SJSA1 (cell line): ENCODE results near the gene SCFD2. TPM values are rescaled to one million over a fixed set of nuclear protein-coding genes. Genes with fewer than 3 reads are reported as not detected.

ENCODE experiments used
- DNase-seq, 2 experiments: peaks; one replicate each; pipeline ENCODE4 v3.0.0-alpha.2; 2015 to 2020; ENCODE audit warnings: low spot score in 2 of 2, low read depth in 1 of 2
- H3K27ac ChIP-seq: fragments of 250-450 bp; sonication (Bioruptor Pico); 2 replicates; pipeline ENCODE4 v1.5.1; 2020; ENCODE audit warnings: mild to moderate bottlenecking, moderate library complexity
- H3K27me3 ChIP-seq: fragments of 250-450 bp; sonication (Bioruptor Pico); replicated peaks from 2 replicates; pipeline ENCODE4 v1.5.1; 2020; ENCODE audit warnings: mild to moderate bottlenecking, moderate library complexity
- H3K36me3 ChIP-seq: fragments of 250-450 bp; sonication (Bioruptor Pico); 2 replicates; pipeline ENCODE4 v1.5.1; 2020; ENCODE audit warnings: mild to moderate bottlenecking
- H3K4me1 ChIP-seq: fragments of 250-450 bp; sonication (Bioruptor Pico); replicated peaks from 2 replicates; pipeline ENCODE4 v1.6.1; 2021; ENCODE audit warnings: mild to moderate bottlenecking
- H3K4me3 ChIP-seq: fragments of 250-450 bp; sonication (Bioruptor Pico); 2 replicates; pipeline ENCODE4 v1.5.1; 2020; ENCODE audit warnings: mild to moderate bottlenecking
- H3K9me3 ChIP-seq: fragments of 250-450 bp; sonication (Bioruptor Pico); replicated peaks from 2 replicates; pipeline ENCODE4 v1.5.1; 2020; ENCODE audit warnings: mild to moderate bottlenecking
- total RNA-seq: library from RNA; depleted of rRNA; stranded (reverse); fragments of >200 nt; shearing (Covaris generic); gene quantifications from 2 replicates; pipeline ENCODE4 v1.2.3, GENCODE V29; 2014

SCFD2 gene
- total RNA-seq, 1 experiment from 2014 or later = 18.5 TPM

DNA sequence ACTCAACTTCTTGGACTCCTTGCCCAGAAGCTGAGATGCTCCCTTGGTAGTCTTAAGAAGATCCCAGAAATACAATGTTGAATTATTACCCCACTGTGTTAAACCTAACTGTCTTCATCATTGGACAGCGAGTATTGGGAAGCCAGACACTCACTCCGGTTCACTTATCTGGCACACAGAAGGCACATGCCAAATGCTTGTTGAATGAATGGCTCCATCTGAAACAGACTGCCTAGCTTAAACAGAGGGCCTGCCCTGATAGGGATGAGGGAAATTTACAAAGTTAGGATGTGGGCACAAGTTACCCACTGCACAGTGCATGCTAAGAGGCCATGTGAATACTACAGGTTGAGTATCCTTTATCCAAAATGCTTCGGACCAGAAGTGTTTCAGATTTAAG is 424.4 kb downstream of the SCFD2 start:
- Histone ChIP-seq H3K27ac (no peak overlapping the region), H3K4me3 (no peak overlapping the region), H3K4me1 (peaks cover 11% of the 10 kb centered on the region), H3K36me3 (no peaks in the 10 kb centered on the region), H3K9me3 (no peaks in the 10 kb centered on the region), H3K27me3 (no peaks in the 10 kb centered on the region)
- DNase-seq = no peak

- DNase-seq = no peak
- Histone ChIP-seq H3K27me3 (no peaks in the 10 kb centered on the region), H3K36me3 (no peaks in the 10 kb centered on the region), H3K27ac (no peak overlapping the region), H3K9me3 (no peaks in the 10 kb centered on the region), H3K4me1 (peaks cover 11% of the 10 kb centered on the region), H3K4me3 (no peak overlapping the region)
Measured at GRCh38 chr4:52939739-52940138, 426.1 kb downstream of the SCFD2 start.

DNA sequence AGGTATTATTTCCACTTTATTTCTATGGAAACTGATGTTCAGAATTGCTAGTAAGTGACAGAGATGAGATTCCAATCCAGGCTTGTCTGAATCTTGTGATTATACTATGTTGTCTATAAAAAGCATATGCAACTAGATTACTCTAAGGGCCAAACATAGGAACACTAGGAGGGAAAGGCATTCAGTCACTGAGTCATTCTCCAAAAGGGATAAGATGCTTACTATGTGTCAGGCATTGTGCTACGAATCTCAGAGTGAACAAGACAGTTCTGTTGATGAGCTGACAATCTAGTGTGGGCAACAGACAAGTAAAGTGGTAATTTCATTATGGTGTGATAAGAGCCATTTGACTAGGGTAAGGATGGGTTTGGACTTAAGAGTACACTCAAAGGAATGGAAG is 426.5 kb downstream of the SCFD2 start:
- H3K9me3 ChIP-seq = no peaks in the 10 kb centered on the region
- no peak for DNase-seq
- H3K4me1 ChIP-seq = peaks cover 11% of the 10 kb centered on the region
- no peak overlapping the region for H3K27ac ChIP-seq
- H3K27me3 ChIP-seq = no peaks in the 10 kb centered on the region
- H3K4me3 ChIP-seq = no peak overlapping the region
- no peaks in the 10 kb centered on the region for H3K36me3 ChIP-seq

DNA sequence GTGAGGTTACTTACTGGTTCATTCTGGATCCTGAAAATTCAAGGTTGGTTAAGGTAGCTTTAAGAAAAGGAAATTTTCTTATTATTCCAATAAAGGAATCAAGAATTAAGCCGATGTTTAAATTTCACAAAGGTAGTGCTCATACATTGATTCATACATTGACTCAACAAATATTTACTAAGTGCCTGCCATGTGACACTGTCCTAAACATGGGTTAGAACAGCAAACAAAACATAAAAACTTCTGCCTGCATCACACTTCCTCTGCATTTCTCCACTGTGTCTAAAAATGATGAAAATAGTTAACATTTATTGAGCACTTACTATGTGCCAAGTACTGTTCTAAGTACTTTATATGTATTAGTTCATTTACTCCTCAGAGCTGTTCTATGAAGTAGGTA is 428.0 kb downstream of the SCFD2 start:
- Histone ChIP-seq H3K27ac (no peak overlapping the region), H3K9me3 (no peaks in the 10 kb centered on the region), H3K4me1 (peaks cover 1% of the 10 kb centered on the region; the same call in 1 of the 2 replicates), H3K27me3 (no peaks in the 10 kb centered on the region), H3K4me3 (no peak overlapping the region), H3K36me3 (no peaks in the 10 kb centered on the region)
- DNase-seq = no peak

DNA sequence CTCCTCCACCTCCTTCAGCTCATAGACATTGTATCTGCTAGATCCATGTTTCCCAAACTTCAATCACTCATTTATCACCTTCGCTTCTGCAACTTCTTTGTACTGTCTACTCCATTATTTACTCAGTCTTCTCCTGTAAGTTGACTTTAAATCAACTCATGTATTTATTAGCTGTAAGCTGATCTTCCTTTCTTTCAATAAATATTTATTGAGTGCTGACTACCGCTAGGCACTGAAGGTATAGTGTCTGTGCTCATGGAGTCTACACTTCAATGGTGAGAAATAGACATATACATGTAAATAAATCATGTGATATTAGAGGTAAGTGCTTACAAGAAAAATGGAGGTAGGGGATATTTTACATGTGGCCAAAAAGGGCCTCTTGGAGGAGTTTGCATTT is 429.1 kb downstream of the SCFD2 start:
- Histone ChIP-seq H3K4me3 (no peak overlapping the region), H3K36me3 (no peaks in the 10 kb centered on the region), H3K9me3 (no peaks in the 10 kb centered on the region), H3K27me3 (no peaks in the 10 kb centered on the region), H3K27ac (no peak overlapping the region), H3K4me1 (no peaks in the 10 kb centered on the region)
- no peak for DNase-seq

DNA sequence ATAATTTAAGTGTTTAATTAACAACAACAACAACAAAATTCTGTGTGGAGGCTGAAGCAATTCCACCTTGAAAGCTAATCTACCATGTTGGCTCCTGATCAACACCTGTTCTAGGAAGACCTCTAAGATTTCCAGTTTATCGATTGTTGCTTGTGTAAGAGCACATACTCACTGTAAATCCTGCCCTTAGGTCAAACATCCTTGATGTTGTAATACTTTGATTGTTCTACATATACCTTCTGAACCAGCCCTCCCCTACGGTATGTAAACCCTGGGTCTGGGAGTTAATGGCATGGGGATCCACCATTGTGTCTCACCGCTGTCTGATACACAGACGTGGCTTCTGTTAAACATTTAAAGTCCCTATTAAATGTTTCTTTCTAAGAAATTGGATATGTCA is 430.5 kb downstream of the SCFD2 start:
- Histone ChIP-seq H3K4me1 (no peaks in the 10 kb centered on the region), H3K27me3 (no peaks in the 10 kb centered on the region), H3K9me3 (no peaks in the 10 kb centered on the region), H3K36me3 (no peaks in the 10 kb centered on the region), H3K4me3 (no peak overlapping the region), H3K27ac (no peak overlapping the region)
- DNase-seq = no peak

- no peak overlapping the region for H3K4me3 ChIP-seq
- DNase-seq = no peak
- H3K36me3 ChIP-seq = no peaks in the 10 kb centered on the region
- no peaks in the 10 kb centered on the region for H3K9me3 ChIP-seq
- no peaks in the 10 kb centered on the region for H3K4me1 ChIP-seq
- H3K27ac ChIP-seq = no peak overlapping the region
- no peaks in the 10 kb centered on the region for H3K27me3 ChIP-seq
Measured at GRCh38 chr4:52933738-52934137, 432.1 kb downstream of the SCFD2 start.

DNA sequence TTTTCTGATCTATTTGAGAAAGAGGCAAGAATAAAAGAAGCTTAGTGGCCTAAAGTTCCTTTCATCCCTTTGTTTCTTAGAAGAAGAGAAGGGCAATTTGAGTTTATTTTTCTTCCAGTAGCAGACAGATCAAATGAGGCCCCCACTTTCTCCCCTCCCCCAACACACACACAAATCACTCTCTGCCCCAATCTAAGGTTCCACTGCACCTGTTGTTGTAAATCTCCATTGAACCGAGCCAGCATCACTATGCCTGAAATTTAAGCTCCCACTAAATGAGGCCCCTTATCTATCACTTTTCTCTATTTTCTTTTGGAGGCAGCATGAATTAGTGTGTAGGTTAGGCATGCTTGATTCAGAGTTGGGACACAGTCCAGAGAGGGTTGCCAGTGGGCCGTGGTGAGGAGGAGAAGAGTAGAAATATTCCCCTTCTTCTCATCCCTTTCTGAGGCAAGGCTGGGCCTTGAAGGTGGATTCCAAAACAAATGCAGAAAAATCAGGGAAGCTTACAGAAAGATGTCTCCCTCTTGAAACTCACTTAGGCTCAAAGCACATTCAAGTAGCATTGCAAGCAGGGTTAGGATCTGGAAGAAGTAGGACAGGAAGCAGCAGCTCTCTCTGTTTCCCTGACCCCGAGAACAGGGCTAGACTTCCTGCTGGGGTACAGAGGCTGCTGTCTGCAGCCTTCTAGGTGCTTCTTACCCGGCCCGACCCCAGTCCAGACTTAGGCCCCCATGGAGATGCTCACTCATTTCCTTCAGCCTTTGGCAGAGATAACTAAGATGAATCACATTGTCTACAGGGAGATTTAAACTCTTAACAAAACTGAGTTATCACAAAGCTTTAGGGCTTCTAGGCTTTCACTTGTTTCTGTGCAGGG is 433.0 kb downstream of the SCFD2 start:
- Histone ChIP-seq H3K4me1 (no peaks in the 10 kb centered on the region), H3K27me3 (no peaks in the 10 kb centered on the region), H3K9me3 (no peaks in the 10 kb centered on the region), H3K4me3 (no peak overlapping the region), H3K36me3 (no peaks in the 10 kb centered on the region), H3K27ac (no peak overlapping the region)
- DNase-seq = no peak

- no peaks in the 10 kb centered on the region for H3K9me3 ChIP-seq
- DNase-seq = no peak
- H3K36me3 ChIP-seq = no peaks in the 10 kb centered on the region
- H3K4me1 ChIP-seq = no peaks in the 10 kb centered on the region
- H3K27me3 ChIP-seq = no peaks in the 10 kb centered on the region
- H3K27ac ChIP-seq = no peak overlapping the region
- no peak overlapping the region for H3K4me3 ChIP-seq
Measured at GRCh38 chr4:52931243-52931642, 434.6 kb downstream of the SCFD2 start.

- no peak overlapping the region for H3K27ac ChIP-seq
Measured at GRCh38 chr4:52926196-52926974, 439.5 kb downstream of the SCFD2 start.

GRCh38 chr4:52925531-52925968 is 440.3 kb downstream of the SCFD2 start:
- H3K4me1 ChIP-seq = no peaks in the 10 kb centered on the region
- H3K36me3 ChIP-seq = no peaks in the 10 kb centered on the region
- no peak for DNase-seq
- no peaks in the 10 kb centered on the region for H3K27me3 ChIP-seq
- H3K27ac ChIP-seq = no peak overlapping the region
- no peaks in the 10 kb centered on the region for H3K9me3 ChIP-seq
- no peak overlapping the region for H3K4me3 ChIP-seq

More at GRCh38 chr4:52926196-52926974, 439.5 kb downstream of the SCFD2 start:
- DNase-seq = no peak
- no peaks in the 10 kb centered on the region for H3K36me3 ChIP-seq
- H3K9me3 ChIP-seq = no peaks in the 10 kb centered on the region
- no peaks in the 10 kb centered on the region for H3K4me1 ChIP-seq
- no peaks in the 10 kb centered on the region for H3K27me3 ChIP-seq
- no peak overlapping the region for H3K4me3 ChIP-seq

GRCh38 chr4:52919461-52919860 is 446.4 kb downstream of the SCFD2 start:
- Histone ChIP-seq H3K36me3 (no peaks in the 10 kb centered on the region), H3K9me3 (no peaks in the 10 kb centered on the region), H3K27me3 (no peaks in the 10 kb centered on the region), H3K4me3 (no peak overlapping the region), H3K27ac (no peak overlapping the region), H3K4me1 (no peaks in the 10 kb centered on the region)
- no peak for DNase-seq

DNA sequence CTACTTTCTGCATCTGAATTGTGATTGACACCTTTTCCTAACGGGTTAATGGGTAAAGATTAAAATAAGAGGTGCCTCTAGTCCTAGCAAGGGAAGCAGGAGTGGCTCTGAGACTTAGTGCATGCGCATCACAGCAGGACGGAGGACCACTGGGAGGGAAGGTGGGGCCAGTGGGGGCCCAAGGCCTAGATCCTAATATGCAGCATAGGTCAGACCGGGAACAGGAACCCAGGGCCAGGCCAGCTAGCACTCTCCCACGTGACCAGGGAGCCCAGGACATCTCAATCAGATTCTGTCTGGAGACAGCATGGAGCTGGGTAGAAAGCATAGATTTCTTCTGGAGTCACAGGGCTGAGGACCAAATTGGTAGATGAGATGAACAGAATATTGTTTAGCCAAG is 448.0 kb downstream of the SCFD2 start:
- H3K36me3 ChIP-seq = no peaks in the 10 kb centered on the region

GRCh38 chr4:52915730-52916300 is 450.0 kb downstream of the SCFD2 start:
- Histone ChIP-seq H3K27ac (no peak overlapping the region), H3K4me1 (no peaks in the 10 kb centered on the region), H3K9me3 (no peaks in the 10 kb centered on the region), H3K4me3 (no peak overlapping the region), H3K27me3 (no peaks in the 10 kb centered on the region), H3K36me3 (no peaks in the 10 kb centered on the region)
- no peak for DNase-seq

More for the DNA sequence above, 448.0 kb downstream of the SCFD2 start:
- no peaks in the 10 kb centered on the region for H3K27me3 ChIP-seq
- no peak overlapping the region for H3K4me3 ChIP-seq
- no peak overlapping the region for H3K27ac ChIP-seq
- DNase-seq = no peak
- no peaks in the 10 kb centered on the region for H3K9me3 ChIP-seq
- no peaks in the 10 kb centered on the region for H3K4me1 ChIP-seq
